NCI-H2171 (cell line): ENCODE measurements around the gene HTR1E.
"Not testable (repeated sequence)": the region's sequence is repeated elsewhere in the genome, so short reads cannot be mapped to it uniquely, and the experiment has no call there.

Experiments used
- DNase-seq: peaks from one replicate; lab custom pipeline; 2025; lab: John Stamatoyannopoulos, UW

Gene HTR1E

GRCh38 chr6:86937219-86938079 lies at the start of gene HTR1E:
Gene HTR1E, plus strand, starts transcription at chr6:86937528. Its CDS starts 77,807 bp downstream, at chr6:87015335.
- DNase-seq, result peak; percentile 52

GRCh38 chr6:86888301-86888700 lies 49.0 kb upstream of the HTR1E start:
- DNase-seq, result no peak

- not testable (repeated sequence) for DNase-seq
These were observed 40.1 kb upstream of the HTR1E start for GRCh38 chr6:86897265-86897664.

- DNase-seq, result no peak
These were observed 23.5 kb upstream of the HTR1E start for GRCh38 chr6:86913795-86914194.

GRCh38 chr6:86916393-86916792 lies 20.9 kb upstream of the HTR1E start:
- no peak for DNase-seq

GRCh38 chr6:86927138-86927537 lies 10.2 kb upstream of the HTR1E start:
- not testable (repeated sequence) for DNase-seq

GRCh38 chr6:86927859-86928258 lies 9.5 kb upstream of the HTR1E start:
- not testable (repeated sequence) for DNase-seq

GRCh38 chr6:86934365-86934764 lies 3.0 kb upstream of the HTR1E start:
- no peak for DNase-seq

- DNase-seq, result no peak
These were observed 502 bp upstream of the HTR1E start for GRCh38 chr6:86936834-86937218.

- no peak for DNase-seq
These were observed 1.5 kb downstream of the HTR1E start for GRCh38 chr6:86938814-86939213.

GRCh38 chr6:86941461-86941860 lies 4.1 kb downstream of the HTR1E start:
- no peak for DNase-seq

- DNase-seq, result no peak
These were observed 5.6 kb downstream of the HTR1E start for GRCh38 chr6:86942769-86943516.

- peak; percentile 64 for DNase-seq
These were observed 6.6 kb downstream of the HTR1E start for GRCh38 chr6:86943819-86944407.

GRCh38 chr6:86949771-86950170 lies 12.4 kb downstream of the HTR1E start:
- DNase-seq, result peak; percentile 73

GRCh38 chr6:86952991-86953390 lies 15.7 kb downstream of the HTR1E start:
- DNase-seq, result no peak

GRCh38 chr6:86959656-86960055 lies 22.3 kb downstream of the HTR1E start:
- DNase-seq, result no peak

- no peak for DNase-seq
These were observed 24.3 kb downstream of the HTR1E start for GRCh38 chr6:86961455-86962200.

- no peak for DNase-seq
These were observed 26.0 kb downstream of the HTR1E start for GRCh38 chr6:86963352-86963751.

- DNase-seq, result no peak
These were observed 26.8 kb downstream of the HTR1E start for GRCh38 chr6:86964029-86964579.

GRCh38 chr6:86966271-86966670 lies 28.9 kb downstream of the HTR1E start:
- no peak for DNase-seq

- DNase-seq, result no peak
These were observed 32.2 kb downstream of the HTR1E start for GRCh38 chr6:86969573-86969972.

GRCh38 chr6:86973088-86973487 lies 35.8 kb downstream of the HTR1E start:
- DNase-seq, result no peak
